HCT116 (cell line): ENCODE measurements around the gene TRPM3. TPM values are rescaled to one million over a fixed set of nuclear protein-coding genes. Genes with fewer than 3 reads are reported as not detected.

ENCODE experiments used
- ATAC-seq: fragments of 200-7000 bp; cut with Tn5 transposase; 2 replicates; pipeline ENCODE4 v1.9.1; 2020; ENCODE audit warnings: mild to moderate bottlenecking, moderate library complexity
- BruUV-seq: library from RNA; stranded (reverse); fragments of 400-500 nt; replicated peaks from 2 replicates; lab custom pipeline; 2021; lab: Mats Ljungman, UMichigan
- CTCF ChIA-PET: fragments of 300-600 bp; sonication (Branson Sonifier 250); formaldehyde crosslinking; loops from one replicate; lab custom pipeline; 2021; ENCODE audit warnings: antibody characterized with exemption; lab: Charles Lee
- POLR2A ChIA-PET: fragments of 300-600, 350-600 bp; sonication (Branson Sonifier 250); formaldehyde crosslinking; loops from one replicate; lab custom pipeline; 2021; ENCODE audit warnings: antibody characterized with exemption; lab: Charles Lee
- RAD21 ChIA-PET, 2 experiments: fragments of 300-600 bp; sonication (Branson Sonifier 250); formaldehyde crosslinking; loops; one replicate each; lab custom pipeline; 2023; ENCODE audit warnings: low total read pairs in 2 of 2; ENCODE audit not compliant: uncharacterized antibody in 2 of 2, unreplicated experiment in 2 of 2, low non-redundant PET in 1 of 2; lab: Charles Lee
- DNase-seq: peaks from one replicate; pipeline ENCODE4 v3.0.0-alpha.2; 2010; ENCODE audit warnings: low read depth, low spot score
- H2AFZ ChIP-seq: fragments of 200-600 bp; shearing (Covaris generic), sonication (generic); 2 replicates; pipeline ENCODE4 v1.6.1; 2017; ENCODE audit warnings: low read depth, mixed run types, mixed read lengths, antibody characterized with exemption, low read length; ENCODE audit not compliant: poor library complexity, severe bottlenecking
- H3K27ac ChIP-seq: 2 replicates; pipeline ENCODE4 v1.5.1; 2012; ENCODE audit warnings: low read depth, low read length
- H3K27me3 ChIP-seq: fragments of 200-600 bp; sonication (generic); 2 replicates; pipeline ENCODE4 v1.6.1; 2016; ENCODE audit warnings: mixed run types, low read length, mixed read lengths; ENCODE audit not compliant: insufficient read depth
- H3K36me3 ChIP-seq, 2 experiments: fragments of 200-500 bp in 1 of 2; fragments of 200-600 bp in 1 of 2; sonication (Bioruptor generic) in 1 of 2; sonication (generic) in 1 of 2; 2 replicates each; pipeline versions ENCODE4 v1.5.1 to v1.6.1; 2014 to 2016; ENCODE audit warnings: low read length in 2 of 2, inconsistent platforms in 1 of 2, mixed read lengths in 1 of 2, mixed run types in 1 of 2; ENCODE audit not compliant: insufficient read depth in 2 of 2, control insufficient read depth in 1 of 2
- H3K4me1 ChIP-seq, 2 experiments: fragments of 200-600 bp in 1 of 2; sonication (generic) in 1 of 2; 2 replicates each; pipeline versions ENCODE4 v1.5.1 to v1.6.1; 2012 to 2017; ENCODE audit warnings: low read length in 2 of 2, inconsistent platforms in 1 of 2, mild to moderate bottlenecking in 1 of 2, mixed read lengths in 1 of 2, mixed run types in 1 of 2, moderate library complexity in 1 of 2; ENCODE audit not compliant: insufficient read depth in 2 of 2, control insufficient read depth in 1 of 2
- H3K4me2 ChIP-seq: fragments of 200-600 bp; sonication (generic); 2 replicates; pipeline ENCODE4 v1.6.1; 2017; ENCODE audit warnings: mixed run types, low read length, mixed read lengths
- H3K4me3 ChIP-seq, 2 experiments: fragments of 200-600 bp in 1 of 2; sonication (generic) in 1 of 2; replicated peaks in 1 of 2; 2 replicates each; pipeline ENCODE4 v1.5.1; 2011 to 2016; ENCODE audit warnings: low read length in 2 of 2, control low read depth in 1 of 2, low read depth in 1 of 2, mild to moderate bottlenecking in 1 of 2, mixed read lengths in 1 of 2, mixed run types in 1 of 2
- H3K79me2 ChIP-seq: fragments of 200-600 bp; sonication (generic); 2 replicates; pipeline ENCODE4 v1.6.1; 2017; ENCODE audit warnings: mild to moderate bottlenecking, mixed run types, low read length, moderate library complexity, mixed read lengths; ENCODE audit not compliant: insufficient read depth
- H3K9ac ChIP-seq: fragments of 200-600 bp; sonication (generic); 2 replicates; pipeline ENCODE4 v1.6.1; 2016; ENCODE audit warnings: low read length, mixed read lengths
- H3K9me2 ChIP-seq: fragments of 200-600 bp; sonication (generic), shearing (Covaris generic); 2 replicates; pipeline ENCODE4 v1.6.1; 2017; ENCODE audit warnings: mixed run types, mild to moderate bottlenecking, moderate library complexity; ENCODE audit not compliant: insufficient read depth
- H3K9me3 ChIP-seq, 2 experiments: fragments of 200-500 bp in 1 of 2; fragments of 200-600 bp in 1 of 2; sonication (Bioruptor generic) in 1 of 2; sonication (generic) in 1 of 2; 2 replicates each; pipeline ENCODE4 v1.6.1; 2014 to 2017; ENCODE audit warnings: low read length in 2 of 2, mixed read lengths in 2 of 2, inconsistent platforms in 1 of 2, low read depth in 1 of 2, mild to moderate bottlenecking in 1 of 2, mixed run types in 1 of 2, moderate library complexity in 1 of 2; ENCODE audit not compliant: control insufficient read depth in 1 of 2, insufficient read depth in 1 of 2
- H4K20me1 ChIP-seq: fragments of 200-600 bp; sonication (generic), shearing (Covaris generic); 2 replicates; pipeline ENCODE4 v1.6.1; 2017; ENCODE audit warnings: mixed run types, mild to moderate bottlenecking, moderate library complexity; ENCODE audit not compliant: insufficient read depth
- CBX3 ChIP-seq: IDR thresholded peaks from 2 replicates; pipeline ENCODE4 v1.6.1; 2012; ENCODE audit warnings: low read depth
- CEBPB ChIP-seq: IDR thresholded peaks from 2 replicates; pipeline ENCODE4 v1.6.1; 2012; ENCODE audit warnings: low read depth
- EZH2 ChIP-seq: fragments of 200-600 bp; sonication (generic); IDR thresholded peaks from 2 replicates; pipeline ENCODE4 v1.6.1; 2017; ENCODE audit warnings: antibody characterized with exemption, mixed run types
- EZH2phosphoT487 ChIP-seq: fragments of 200-600 bp; IDR thresholded peaks from 2 replicates; pipeline ENCODE4 v1.6.1; 2018; ENCODE audit warnings: antibody characterized with exemption, borderline replicate concordance
- FOSL1 ChIP-seq: IDR thresholded peaks from 2 replicates; pipeline ENCODE4 v1.6.1; 2012; ENCODE audit warnings: low read depth
- JUND ChIP-seq: IDR thresholded peaks from 2 replicates; pipeline ENCODE4 v1.6.1; 2012
- POLR2AphosphoS5 ChIP-seq: IDR thresholded peaks from 2 replicates; pipeline ENCODE4 v1.6.1; 2011; ENCODE audit warnings: mild to moderate bottlenecking, low read depth, low read length, moderate library complexity
- RAD21 ChIP-seq: IDR thresholded peaks from 2 replicates; pipeline ENCODE4 v1.6.1; 2012; ENCODE audit warnings: low read depth, mild to moderate bottlenecking
- SIN3A ChIP-seq: IDR thresholded peaks from 2 replicates; pipeline ENCODE4 v1.6.1; 2012; ENCODE audit warnings: low read depth
- SRF ChIP-seq: IDR thresholded peaks from 2 replicates; pipeline ENCODE4 v1.6.1; 2012; ENCODE audit warnings: low read depth
- TCF7L2 ChIP-seq: IDR thresholded peaks from 2 replicates; pipeline ENCODE4 v1.7.0; 2011; ENCODE audit warnings: borderline replicate concordance, inconsistent platforms; ENCODE audit not compliant: insufficient read depth, insufficient read length; ENCODE audit errors: extremely low read depth
- YY1 ChIP-seq: IDR thresholded peaks from 2 replicates; pipeline ENCODE4 v1.6.1; 2011; ENCODE audit warnings: low read length, low read depth, moderate library complexity, mild to moderate bottlenecking; ENCODE audit not compliant: insufficient replicate concordance; ENCODE audit errors: extremely low read depth
- ZFX ChIP-seq: fragments of 450-650 bp; IDR thresholded peaks from 2 replicates; pipeline ENCODE4 v1.6.1; 2017
- intact Hi-C: fragments of 100-400 bp; cut with micrococcal nuclease; formaldehyde crosslinking; loops from 2 replicates; pipeline ENCODE4 v1.10.0; 2022
- total RNA-seq: library from RNA; stranded (reverse); gene quantifications from one replicate; pipeline ENCODE4 v1.2.1, GENCODE V29; 2021; ENCODE audit not compliant: unreplicated experiment
- TF ChIP-seq, protein P1 (sequence below): IDR thresholded peaks from 2 replicates; pipeline ENCODE4 v1.6.1; 2012
- TF ChIP-seq, protein P2 (sequence below): IDR thresholded peaks from 2 replicates; pipeline ENCODE4 v1.6.1; 2011; ENCODE audit warnings: mild to moderate bottlenecking, low read length, moderate library complexity; ENCODE audit not compliant: insufficient replicate concordance; ENCODE audit errors: extremely low read depth

The TRPM3 gene
- total RNA-seq, 1 experiment from 2014 or later: not detected

DNA sequence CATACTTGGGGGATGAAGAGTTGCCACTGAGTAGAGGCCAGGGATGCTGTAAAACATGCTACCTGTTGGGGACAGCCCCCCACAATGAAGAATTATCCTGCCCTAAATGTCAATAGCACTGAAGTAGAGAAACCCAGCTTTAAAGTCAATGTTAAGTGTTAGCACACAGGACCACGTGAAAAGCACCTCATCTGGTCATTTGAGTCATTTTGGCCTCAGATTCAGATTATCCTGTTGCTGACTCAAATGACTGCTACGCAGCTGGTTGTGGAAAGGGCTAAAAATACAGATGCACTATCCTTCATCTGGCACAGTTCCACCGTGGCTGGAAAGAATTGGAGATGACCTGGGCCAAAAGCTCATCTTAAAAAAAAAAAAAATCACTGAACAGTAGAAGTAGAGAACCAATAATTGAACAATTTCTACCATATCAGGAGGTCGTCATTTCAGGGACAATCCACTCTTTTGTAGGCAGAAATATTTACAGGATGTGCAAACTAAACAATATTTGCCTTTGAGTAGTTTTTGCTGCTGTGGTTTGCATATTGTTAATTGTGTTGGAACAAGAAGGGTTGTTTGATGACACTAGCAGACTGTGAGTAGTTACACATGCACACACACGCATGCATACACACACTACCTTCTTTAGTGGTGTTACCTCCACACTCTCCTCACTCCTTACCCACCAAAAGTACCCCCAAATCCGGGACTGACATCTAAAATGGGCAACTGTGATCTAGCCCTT lies 511.7 kb downstream of the TRPM3 start:
- H3K36me3 ChIP-seq: no peaks in the 10 kb centered on the region

More for the DNA sequence above, 511.7 kb downstream of the TRPM3 start:
- Histone ChIP-seq H3K27me3 (0 out of 2 replicates have a peak, but pooled peaks cover 4% of the 10 kb centered on the region), H3K79me2 (no peaks in the 10 kb centered on the region), H4K20me1 (no peaks in the 10 kb centered on the region), H3K9me3 (no peaks in the 10 kb centered on the region), H2AFZ (no peak overlapping the region), H3K4me1 (no peaks in the 10 kb centered on the region), H3K9ac (no peak overlapping the region), H3K9me2 (no peaks in the 10 kb centered on the region), H3K27ac (no peak overlapping the region), H3K4me3 (no peak overlapping the region), H3K4me2 (no peak overlapping the region)
- no TSS peak for BruUV-seq
- ChIA-PET POLR2A (no interaction called here), CTCF (no interaction called here), RAD21 (no interaction called here)
- ATAC-seq (no peak), DNase-seq (no peak)
- intact Hi-C loops: loop anchor here (10.0 kb wide), 1 partner anchor 125 kb away; no protein-coding TSS in a partner anchor
- TF ChIP-seq, protein P1, sequence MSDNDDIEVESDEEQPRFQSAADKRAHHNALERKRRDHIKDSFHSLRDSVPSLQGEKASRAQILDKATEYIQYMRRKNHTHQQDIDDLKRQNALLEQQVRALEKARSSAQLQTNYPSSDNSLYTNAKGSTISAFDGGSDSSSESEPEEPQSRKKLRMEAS: no peak
- no peak for TF ChIP-seq SRF
- no peak for TF ChIP-seq TCF7L2
- TF ChIP-seq, protein P2, sequence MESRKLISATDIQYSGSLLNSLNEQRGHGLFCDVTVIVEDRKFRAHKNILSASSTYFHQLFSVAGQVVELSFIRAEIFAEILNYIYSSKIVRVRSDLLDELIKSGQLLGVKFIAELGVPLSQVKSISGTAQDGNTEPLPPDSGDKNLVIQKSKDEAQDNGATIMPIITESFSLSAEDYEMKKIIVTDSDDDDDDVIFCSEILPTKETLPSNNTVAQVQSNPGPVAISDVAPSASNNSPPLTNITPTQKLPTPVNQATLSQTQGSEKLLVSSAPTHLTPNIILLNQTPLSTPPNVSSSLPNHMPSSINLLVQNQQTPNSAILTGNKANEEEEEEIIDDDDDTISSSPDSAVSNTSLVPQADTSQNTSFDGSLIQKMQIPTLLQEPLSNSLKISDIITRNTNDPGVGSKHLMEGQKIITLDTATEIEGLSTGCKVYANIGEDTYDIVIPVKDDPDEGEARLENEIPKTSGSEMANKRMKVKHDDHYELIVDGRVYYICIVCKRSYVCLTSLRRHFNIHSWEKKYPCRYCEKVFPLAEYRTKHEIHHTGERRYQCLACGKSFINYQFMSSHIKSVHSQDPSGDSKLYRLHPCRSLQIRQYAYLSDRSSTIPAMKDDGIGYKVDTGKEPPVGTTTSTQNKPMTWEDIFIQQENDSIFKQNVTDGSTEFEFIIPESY: no peak
- TF ChIP-seq CEBPB: no peak
- no peak for TF ChIP-seq JUND
- no peak for TF ChIP-seq POLR2AphosphoS5
- TF ChIP-seq ZFX: no peak
- TF ChIP-seq EZH2: no peak
- TF ChIP-seq FOSL1: no peak
- no peak for TF ChIP-seq RAD21
- no peak for TF ChIP-seq CBX3
- no peak for TF ChIP-seq EZH2phosphoT487
- no peak for TF ChIP-seq SIN3A
- no peak for TF ChIP-seq YY1
